GM12801 (cell line): Measurements from ENCODE around the gene TAS2R60.

Source experiments
- TF ChIP-seq, protein P1 (sequence below): IDR thresholded peaks from one replicate; pipeline ENCODE4 v1.5.1; 2011; ENCODE audit warnings: control low read depth; ENCODE audit not compliant: insufficient read length; ENCODE audit errors: extremely low read depth

The TAS2R60 gene

DNA sequence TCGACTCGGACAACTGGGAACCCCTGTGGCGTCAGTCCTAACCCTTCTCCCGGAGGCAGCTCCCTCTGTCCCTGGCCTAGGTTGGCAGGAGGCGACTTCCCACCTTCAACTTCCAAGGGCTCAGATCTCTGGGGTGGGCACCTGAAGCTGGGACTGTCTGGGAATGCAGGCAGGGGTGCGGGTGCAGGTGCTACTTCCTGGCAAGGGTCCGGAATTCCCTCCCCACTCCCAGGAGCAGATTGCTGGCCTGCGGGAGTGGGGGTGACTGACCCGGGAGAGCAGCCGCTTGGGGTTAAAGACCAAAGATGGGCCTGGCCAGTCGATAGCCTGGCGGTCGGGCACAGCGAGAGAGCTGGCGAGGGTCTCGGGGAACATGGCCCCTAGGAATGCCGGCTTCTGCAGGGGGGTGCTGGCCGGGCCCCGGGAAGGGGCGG is 35.0 kb upstream of the TAS2R60 start:
- TF ChIP-seq, protein P1, sequence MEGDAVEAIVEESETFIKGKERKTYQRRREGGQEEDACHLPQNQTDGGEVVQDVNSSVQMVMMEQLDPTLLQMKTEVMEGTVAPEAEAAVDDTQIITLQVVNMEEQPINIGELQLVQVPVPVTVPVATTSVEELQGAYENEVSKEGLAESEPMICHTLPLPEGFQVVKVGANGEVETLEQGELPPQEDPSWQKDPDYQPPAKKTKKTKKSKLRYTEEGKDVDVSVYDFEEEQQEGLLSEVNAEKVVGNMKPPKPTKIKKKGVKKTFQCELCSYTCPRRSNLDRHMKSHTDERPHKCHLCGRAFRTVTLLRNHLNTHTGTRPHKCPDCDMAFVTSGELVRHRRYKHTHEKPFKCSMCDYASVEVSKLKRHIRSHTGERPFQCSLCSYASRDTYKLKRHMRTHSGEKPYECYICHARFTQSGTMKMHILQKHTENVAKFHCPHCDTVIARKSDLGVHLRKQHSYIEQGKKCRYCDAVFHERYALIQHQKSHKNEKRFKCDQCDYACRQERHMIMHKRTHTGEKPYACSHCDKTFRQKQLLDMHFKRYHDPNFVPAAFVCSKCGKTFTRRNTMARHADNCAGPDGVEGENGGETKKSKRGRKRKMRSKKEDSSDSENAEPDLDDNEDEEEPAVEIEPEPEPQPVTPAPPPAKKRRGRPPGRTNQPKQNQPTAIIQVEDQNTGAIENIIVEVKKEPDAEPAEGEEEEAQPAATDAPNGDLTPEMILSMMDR: no peak

DNA sequence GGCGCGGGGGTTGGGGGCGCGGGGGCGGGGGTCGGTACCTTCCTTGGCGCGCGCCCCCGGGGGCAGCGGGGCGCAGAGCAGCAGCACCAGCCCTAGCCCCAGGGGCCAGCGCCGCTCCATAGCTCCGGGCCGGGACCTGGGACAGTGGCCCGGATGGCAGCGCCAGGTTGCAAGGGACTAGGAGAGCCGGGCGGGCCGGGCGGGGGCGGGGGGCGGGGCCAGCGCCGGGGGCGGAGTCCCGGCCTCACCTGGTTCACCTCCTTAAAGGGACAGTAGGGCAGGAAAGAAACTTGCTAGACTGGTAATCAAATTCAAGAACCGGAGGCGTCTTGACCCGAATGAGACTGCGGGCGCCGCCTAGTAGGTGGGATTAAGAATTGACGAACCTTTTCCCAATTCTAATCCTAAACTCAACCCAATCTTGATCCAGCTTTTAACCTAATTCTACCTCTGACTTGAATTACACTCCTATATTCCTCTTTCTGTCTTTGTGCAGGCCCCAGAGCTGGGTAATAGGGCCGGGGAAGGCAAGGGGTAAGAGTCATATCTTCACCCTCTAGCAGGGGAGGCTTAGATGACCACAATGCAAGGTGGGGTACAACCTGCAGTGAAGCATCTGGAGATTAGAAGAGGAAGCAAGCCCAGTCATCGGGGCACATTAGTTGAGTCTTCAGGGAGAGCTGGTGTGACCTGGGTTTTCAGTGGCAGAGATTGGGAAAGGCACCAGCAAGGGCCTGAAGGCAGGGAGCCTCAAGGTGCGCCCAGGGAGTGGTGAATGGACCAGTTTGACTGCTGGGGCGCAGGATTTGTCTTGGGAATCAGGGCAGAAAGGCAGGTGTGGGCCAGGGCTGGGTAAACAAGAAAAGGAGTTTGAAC is 34.3 kb upstream of the TAS2R60 start, which contains the start of gene EPHA1:
TSS of gene EPHA1 (minus strand) at position 171 of the 876 bp plus-strand sequence. CDS start at position 120, 51 bp downstream.
- TF ChIP-seq, protein P1: no peak

DNA sequence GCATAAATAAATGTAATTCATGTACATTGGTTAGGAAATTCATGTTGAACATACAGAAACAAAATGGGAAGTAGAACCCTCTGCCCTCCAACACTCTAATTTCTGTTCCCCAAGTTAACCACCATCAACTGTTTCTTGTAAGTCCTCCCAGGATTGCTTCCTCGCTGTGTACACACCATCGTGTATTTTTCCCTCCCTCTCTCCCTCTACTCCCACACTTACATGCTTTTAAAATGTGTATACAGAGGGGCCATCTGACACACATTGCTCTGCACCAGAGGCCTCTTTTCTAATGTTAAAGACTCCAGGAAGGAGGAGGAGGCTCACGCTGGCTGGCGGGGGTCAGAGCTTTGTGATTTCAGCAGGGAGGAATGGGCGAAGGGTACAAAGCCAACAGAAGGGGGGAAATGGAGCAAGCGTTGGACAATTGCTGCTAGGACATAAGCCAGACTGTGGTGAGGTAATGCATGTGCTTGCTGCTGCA is 32.7 kb upstream of the TAS2R60 start:
- TF ChIP-seq, protein P1: no peak

DNA sequence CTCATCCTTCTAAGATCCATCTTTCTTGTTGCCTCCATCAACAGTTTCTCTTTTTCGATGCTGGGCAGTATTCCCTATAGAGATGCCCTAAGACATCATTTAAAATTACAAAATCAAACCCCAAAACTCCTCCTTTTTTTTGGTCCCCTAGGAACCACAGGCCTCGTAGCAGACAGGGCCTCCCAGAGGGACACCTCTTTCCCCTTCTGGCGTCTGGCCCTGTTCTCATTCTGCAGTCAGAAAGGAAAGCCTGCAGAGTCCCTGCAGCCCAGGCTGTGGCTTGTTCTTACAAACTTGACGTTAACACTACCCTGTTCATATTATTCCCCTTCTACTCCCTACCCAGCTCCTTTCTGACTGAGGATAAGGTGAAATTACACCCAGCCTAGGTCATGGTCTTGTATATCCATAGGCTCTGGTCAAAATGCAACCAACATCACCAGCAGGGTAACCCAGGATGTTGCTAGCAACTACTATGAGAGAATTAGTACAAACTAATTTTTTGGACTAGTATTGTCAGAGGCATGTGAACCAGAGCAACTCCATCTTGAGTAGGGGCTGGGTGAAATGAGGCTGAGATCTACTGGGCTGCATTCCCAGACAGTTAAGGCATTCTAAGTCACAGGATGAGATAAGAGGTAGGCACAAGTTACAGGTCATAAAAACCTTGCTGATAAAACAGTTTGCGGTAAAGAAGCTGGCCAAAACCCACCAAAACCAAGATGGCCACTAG is 31.1 kb upstream of the TAS2R60 start:
- TF ChIP-seq, protein P1: no peak

DNA sequence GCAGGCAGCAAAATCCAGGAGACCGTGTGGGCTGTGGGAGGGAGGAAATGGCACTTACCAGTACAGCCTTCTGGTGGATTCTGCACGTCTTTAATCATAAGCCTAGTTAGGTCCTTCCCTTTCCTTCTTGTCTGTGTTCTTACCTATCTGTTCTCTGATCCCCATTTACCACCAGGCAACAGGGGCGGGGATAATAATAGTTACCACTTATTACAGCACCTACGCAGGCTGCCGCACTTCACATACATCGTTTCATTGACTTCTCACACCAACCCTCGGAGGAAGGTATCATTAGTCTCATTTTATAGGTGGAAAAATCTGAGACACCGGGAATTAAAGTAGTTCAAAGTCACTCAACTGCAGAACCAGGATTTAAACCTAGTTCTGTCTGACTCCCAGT is 30.1 kb upstream of the TAS2R60 start:
- TF ChIP-seq, protein P1: no peak

DNA sequence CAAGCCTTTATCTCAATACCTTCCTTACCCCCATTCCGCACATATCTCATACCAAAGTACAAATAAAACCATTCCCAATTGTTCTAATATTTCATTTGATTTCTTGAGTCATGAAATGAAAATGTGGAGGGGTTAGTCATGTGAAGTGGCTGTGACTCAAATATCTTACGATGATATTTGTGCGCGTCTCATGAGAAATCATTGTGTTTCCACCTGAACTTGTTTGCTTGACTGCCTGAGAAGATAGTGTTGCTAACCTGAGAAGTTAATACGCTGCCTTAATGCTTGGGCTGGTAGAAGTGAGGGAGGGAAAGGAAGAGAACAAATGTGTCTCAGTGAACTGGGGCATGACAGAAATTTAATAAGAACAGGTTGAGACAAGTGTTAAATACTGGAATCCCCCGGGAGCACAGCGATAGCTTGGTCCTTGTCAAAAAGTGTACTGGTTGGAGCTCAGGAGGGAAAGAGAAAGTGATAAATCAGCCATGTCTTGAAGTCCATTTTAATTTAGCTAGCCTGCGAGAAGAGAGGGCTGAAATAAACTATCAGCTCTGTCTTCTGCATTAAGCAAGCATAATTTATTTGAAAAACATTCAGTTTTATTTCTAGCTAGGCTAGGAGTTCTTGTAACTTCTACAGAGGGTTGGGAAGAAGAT is 27.4 kb upstream of the TAS2R60 start:
- TF ChIP-seq, protein P1: no peak

DNA sequence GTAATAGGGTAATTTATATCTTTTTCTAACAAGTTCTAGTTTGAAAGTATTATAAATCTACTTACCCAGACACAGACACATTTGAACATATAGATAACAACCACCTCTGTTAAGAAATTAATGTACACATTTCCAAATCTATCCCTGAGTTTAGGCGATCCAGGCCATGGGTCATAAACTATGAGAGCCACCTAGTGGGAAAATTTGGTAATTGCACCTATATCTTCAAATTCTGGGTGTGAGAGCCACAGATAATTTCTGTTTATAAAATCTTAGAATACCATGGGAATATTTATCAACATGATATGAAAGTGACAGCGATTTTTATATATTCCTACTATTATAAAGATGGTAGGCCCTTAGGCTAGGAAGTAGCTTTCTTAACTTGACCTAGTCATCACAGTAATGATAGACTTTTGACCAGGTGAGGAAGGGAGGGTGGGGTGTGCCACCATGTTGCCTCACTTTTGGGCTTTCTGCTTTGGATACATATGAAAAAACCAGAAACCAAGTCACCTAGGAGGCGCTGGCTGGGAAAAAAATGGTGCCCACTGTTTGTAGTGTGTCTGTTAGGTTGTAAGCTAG is 26.6 kb upstream of the TAS2R60 start:
- TF ChIP-seq, protein P1: no peak
